ENCODE data around the gene CACNA1A.
"Not testable (repeated sequence)": the region's sequence is repeated elsewhere in the genome, so short reads cannot be mapped to it uniquely, and the experiment has no call there.

The CACNA1A gene

GRCh38 chr19:13382633-13382938, 123.7 kb downstream of the CACNA1A start:
- Histone ChIP-seq H3K4me1 (peaks cover 12% of the 10 kb centered on the region), H3K9me3 (no peaks in the 10 kb centered on the region), H4K20me1 (no peaks in the 10 kb centered on the region), H3K4me3 (no peak overlapping the region), H3K27me3 (no peaks in the 10 kb centered on the region), H3K27ac (no peak overlapping the region), H3K4me2 (0 out of 2 replicates have a peak overlapping the region, but pooled peaks have one; percentile 9), H3K36me3 (no peaks in the 10 kb centered on the region), H3K9ac (no peak overlapping the region)
- no peak for TF ChIP-seq Cebpa-rat (IDR thresholded peaks at IDR 0.05)

- no peaks in the 10 kb centered on the region for H3K36me3 ChIP-seq
- H3K9me3 ChIP-seq, result no peaks in the 10 kb centered on the region
- peaks cover 12% of the 10 kb centered on the region for H3K4me1 ChIP-seq
- TF ChIP-seq Cebpa-rat (IDR thresholded peaks at IDR 0.05), result no peak
- H3K4me3 ChIP-seq, result no peak overlapping the region
- no peaks in the 10 kb centered on the region for H4K20me1 ChIP-seq
- H3K27ac ChIP-seq, result no peak overlapping the region
- peak overlapping the region; percentile 9 for H3K4me2 ChIP-seq
- H3K27me3 ChIP-seq, result no peaks in the 10 kb centered on the region
- H3K9ac ChIP-seq, result no peak overlapping the region
Measured at GRCh38 chr19:13381827-13382632, 124.2 kb downstream of the CACNA1A start.

GRCh38 chr19:13376537-13376936, 129.7 kb downstream of the CACNA1A start:
- Histone ChIP-seq H3K36me3 (no peaks in the 10 kb centered on the region), H3K4me1 (0 out of 2 replicates have a peak, but pooled peaks cover 2% of the 10 kb centered on the region), H3K27me3 (no peaks in the 10 kb centered on the region), H3K4me3 (no peak overlapping the region), H3K9me3 (peaks cover 13% of the 10 kb centered on the region), H4K20me1 (no peaks in the 10 kb centered on the region), H3K4me2 (no peak overlapping the region), H3K9ac (no peak overlapping the region), H3K27ac (no peak overlapping the region)
- TF ChIP-seq Cebpa-rat (IDR thresholded peaks at IDR 0.05), result no peak

GRCh38 chr19:13373599-13373998, 132.7 kb downstream of the CACNA1A start:
- Histone ChIP-seq H3K27ac (no peak overlapping the region), H3K4me1 (no peaks in the 10 kb centered on the region), H3K27me3 (no peaks in the 10 kb centered on the region), H3K36me3 (no peaks in the 10 kb centered on the region), H3K4me3 (no peak overlapping the region), H3K4me2 (no peak overlapping the region), H4K20me1 (no peaks in the 10 kb centered on the region), H3K9me3 (peaks cover 13% of the 10 kb centered on the region), H3K9ac (no peak overlapping the region)
- no peak for TF ChIP-seq Cebpa-rat (IDR thresholded peaks at IDR 0.05)

- no peaks in the 10 kb centered on the region for H4K20me1 ChIP-seq
- H3K36me3 ChIP-seq, result no peaks in the 10 kb centered on the region
- H3K9ac ChIP-seq, result no peak overlapping the region
- H3K4me1 ChIP-seq, result no peaks in the 10 kb centered on the region
- TF ChIP-seq Cebpa-rat (IDR thresholded peaks at IDR 0.05), result no peak
- H3K9me3 ChIP-seq, result peaks cover 9% of the 10 kb centered on the region; the same call in 1 of the 2 replicates
- no peaks in the 10 kb centered on the region for H3K27me3 ChIP-seq
- no peak overlapping the region for H3K27ac ChIP-seq
- H3K4me3 ChIP-seq, result no peak overlapping the region
- no peak overlapping the region for H3K4me2 ChIP-seq
Measured at GRCh38 chr19:13370948-13371347, 135.3 kb downstream of the CACNA1A start.

- Histone ChIP-seq H3K36me3 (no peaks in the 10 kb centered on the region), H3K27me3 (no peaks in the 10 kb centered on the region), H3K4me1 (no peaks in the 10 kb centered on the region), H4K20me1 (no peaks in the 10 kb centered on the region), H3K4me3 (no peak overlapping the region), H3K9ac (no peak overlapping the region), H3K9me3 (no peaks in the 10 kb centered on the region), H3K27ac (no peak overlapping the region), H3K4me2 (no peak overlapping the region)
- no peak for TF ChIP-seq Cebpa-rat (IDR thresholded peaks at IDR 0.05)
Measured at GRCh38 chr19:13366529-13367143, 139.6 kb downstream of the CACNA1A start.

- Histone ChIP-seq H3K4me3 (no peak overlapping the region), H3K27ac (no peak overlapping the region), H3K4me2 (no peak overlapping the region), H4K20me1 (no peaks in the 10 kb centered on the region), H3K9me3 (peaks cover 7% of the 10 kb centered on the region), H3K36me3 (no peaks in the 10 kb centered on the region), H3K9ac (no peak overlapping the region), H3K4me1 (no peaks in the 10 kb centered on the region), H3K27me3 (no peaks in the 10 kb centered on the region)
- TF ChIP-seq Cebpa-rat (IDR thresholded peaks at IDR 0.05), result no peak
Measured at GRCh38 chr19:13363954-13364353, 142.3 kb downstream of the CACNA1A start.

- H3K27me3 ChIP-seq, result no peaks in the 10 kb centered on the region
- H3K4me3 ChIP-seq, result no peak overlapping the region
- no peak overlapping the region for H3K9ac ChIP-seq
- H4K20me1 ChIP-seq, result no peaks in the 10 kb centered on the region
- H3K4me1 ChIP-seq, result no peaks in the 10 kb centered on the region
- H3K36me3 ChIP-seq, result no peaks in the 10 kb centered on the region
- H3K9me3 ChIP-seq, result peaks cover 7% of the 10 kb centered on the region
- TF ChIP-seq Cebpa-rat (IDR thresholded peaks at IDR 0.05), result no peak
- H3K4me2 ChIP-seq, result no peak overlapping the region
- no peak overlapping the region for H3K27ac ChIP-seq
Measured at GRCh38 chr19:13363245-13363644, 143.0 kb downstream of the CACNA1A start.

GRCh38 chr19:13362668-13363067, 143.6 kb downstream of the CACNA1A start:
- no peaks in the 10 kb centered on the region for H4K20me1 ChIP-seq
- H3K4me3 ChIP-seq, result no peak overlapping the region
- no peaks in the 10 kb centered on the region for H3K27me3 ChIP-seq
- no peak overlapping the region for H3K27ac ChIP-seq
- no peak for TF ChIP-seq Cebpa-rat (IDR thresholded peaks at IDR 0.05)
- H3K9me3 ChIP-seq, result peaks cover 7% of the 10 kb centered on the region
- H3K4me2 ChIP-seq, result no peak overlapping the region
- H3K36me3 ChIP-seq, result no peaks in the 10 kb centered on the region
- H3K9ac ChIP-seq, result no peak overlapping the region
- no peaks in the 10 kb centered on the region for H3K4me1 ChIP-seq

GRCh38 chr19:13361726-13362125, 144.6 kb downstream of the CACNA1A start:
- not testable (repeated sequence) for H3K4me2 ChIP-seq, H3K27ac ChIP-seq, H3K9ac ChIP-seq, H3K9me3 ChIP-seq, H3K27me3 ChIP-seq, H3K36me3 ChIP-seq, H4K20me1 ChIP-seq, H3K4me1 ChIP-seq, H3K4me3 ChIP-seq

All from BLaER1 (cell line).